ENCODE results near the gene IQGAP2.

Gene IQGAP2

GRCh38 chr5:76612942-76613341 lies 209.9 kb downstream of the IQGAP2 start:
- DNase-seq (ENCODE audit: low spot score), result no peak

- no peak for DNase-seq (ENCODE audit: low spot score)
These were observed 212.7 kb downstream of the IQGAP2 start for GRCh38 chr5:76615759-76616158.

GRCh38 chr5:76616206-76616605 lies 213.1 kb downstream of the IQGAP2 start:
- DNase-seq (ENCODE audit: low spot score), result no peak

- no peak for DNase-seq (ENCODE audit: low spot score)
These were observed 214.1 kb downstream of the IQGAP2 start for GRCh38 chr5:76617229-76617628.

GRCh38 chr5:76617675-76618074 lies 214.6 kb downstream of the IQGAP2 start:
- no peak for DNase-seq (ENCODE audit: low spot score)

GRCh38 chr5:76620166-76620565 lies 217.1 kb downstream of the IQGAP2 start:
- DNase-seq (ENCODE audit: low spot score), result no peak

GRCh38 chr5:76622076-76622475 lies 219.0 kb downstream of the IQGAP2 start:
- no peak for DNase-seq (ENCODE audit: low spot score)

- no peak for DNase-seq (ENCODE audit: low spot score)
These were observed 220.0 kb downstream of the IQGAP2 start, which contains the start of gene F2RL2 for GRCh38 chr5:76622973-76623596. F2RL2 (minus strand) TSS chr5:76623403; CDS start chr5:76623230, 173 bp downstream.

GRCh38 chr5:76625087-76625815 lies 222.2 kb downstream of the IQGAP2 start:
- no peak for DNase-seq (ENCODE audit: low spot score)

GRCh38 chr5:76626738-76627137 lies 223.7 kb downstream of the IQGAP2 start:
- no peak for DNase-seq (ENCODE audit: low spot score)

GRCh38 chr5:76634661-76635060 lies 231.6 kb downstream of the IQGAP2 start:
- no peak for DNase-seq (ENCODE audit: low spot score)

- DNase-seq (ENCODE audit: low spot score), result no peak
These were observed 234.4 kb downstream of the IQGAP2 start for GRCh38 chr5:76637490-76637889.

GRCh38 chr5:76638479-76638878 lies 235.4 kb downstream of the IQGAP2 start:
- no peak for DNase-seq (ENCODE audit: low spot score)

- no peak for DNase-seq (ENCODE audit: low spot score)
These were observed 238.5 kb downstream of the IQGAP2 start for GRCh38 chr5:76641514-76642120.

- DNase-seq (ENCODE audit: low spot score), result no peak
These were observed 239.4 kb downstream of the IQGAP2 start for GRCh38 chr5:76642390-76643040.

- DNase-seq (ENCODE audit: low spot score), result no peak
These were observed 240.3 kb downstream of the IQGAP2 start for GRCh38 chr5:76643371-76643770.

- no peak for DNase-seq (ENCODE audit: low spot score)
These were observed 246.1 kb downstream of the IQGAP2 start for GRCh38 chr5:76649140-76649539.

GRCh38 chr5:76652809-76653414 lies 249.8 kb downstream of the IQGAP2 start:
- DNase-seq (ENCODE audit: low spot score), result no peak

GRCh38 chr5:76657091-76657490 lies 254.0 kb downstream of the IQGAP2 start:
- DNase-seq (ENCODE audit: low spot score), result no peak

GRCh38 chr5:76657683-76658311 lies 254.7 kb downstream of the IQGAP2 start:
- no peak for DNase-seq (ENCODE audit: low spot score)

GRCh38 chr5:76660360-76660759 lies 257.3 kb downstream of the IQGAP2 start:
- no peak for DNase-seq (ENCODE audit: low spot score)

- DNase-seq (ENCODE audit: low spot score), result no peak
These were observed 259.4 kb downstream of the IQGAP2 start for GRCh38 chr5:76662521-76662920.

Measured in left forelimb (tissue), 1 donor.